Spinal cord (tissue), 10 donors: ENCODE data around the gene PRRC2C. TPM values are rescaled to one million over a fixed set of nuclear protein-coding genes. Genes with fewer than 3 reads are reported as not detected.
"Not testable (repeated sequence)": the region's sequence is repeated elsewhere in the genome, so short reads cannot be mapped to it uniquely, and the experiment has no call there.

Experiments
- DNase-seq, 6 donors: peaks; one replicate each; pipeline versions ENCODE4 v3.0.0 to v3.0.0-alpha.2; 2013 to 2015; ENCODE audit warnings: low spot score in 6 of 6, low read depth in 4 of 6
- H3K27ac ChIP-seq: one replicate; pipeline ENCODE4 v1.5.1; 2013; ENCODE audit warnings: low read depth, low read length, control low read depth
- H3K27me3 ChIP-seq: one replicate; pipeline ENCODE4 v1.6.1; 2013; ENCODE audit warnings: low read length; ENCODE audit not compliant: control insufficient read depth, insufficient read depth
- H3K36me3 ChIP-seq: one replicate; pipeline ENCODE4 v1.6.1; 2013; ENCODE audit warnings: low read length; ENCODE audit not compliant: control insufficient read depth, insufficient read depth
- H3K4me1 ChIP-seq: one replicate; pipeline ENCODE4 v1.6.1; 2013; ENCODE audit warnings: low read length; ENCODE audit not compliant: control insufficient read depth, insufficient read depth
- H3K4me3 ChIP-seq: one replicate; pipeline ENCODE4 v1.5.1; 2013; ENCODE audit warnings: low read depth, low read length, control low read depth
- H3K9me3 ChIP-seq: one replicate; pipeline ENCODE4 v1.6.1; 2013; ENCODE audit warnings: low read length; ENCODE audit not compliant: control insufficient read depth, insufficient read depth
- WGBS: methylation state at CpG from one replicate; pipeline ENCODE4 v1.1.5; 2013; ENCODE audit warnings: missing lambda C conversion rate; ENCODE audit not compliant: insufficient coverage; 5-methylcytosine and 5-hydroxymethylcytosine counted together
- polyA plus RNA-seq, 2 donors: library from polyadenylated mRNA; unstranded; fragments of 120-200 nt; gene quantifications; one replicate each; pipeline ENCODE4 v1.2.1, GENCODE V29; 2013; ENCODE audit not compliant: insufficient read length in 2 of 2
- total RNA-seq, 2 donors: library from RNA; depleted of rRNA in 1 of 2; stranded (reverse); fragments of 120-200 nt in 1 of 2; fragments of >200 nt in 1 of 2; gene quantifications; one replicate each; pipeline versions ENCODE4 v1.2.3 to v1.2.4, GENCODE V29; 2013 to 2014
- donor health status: healthy.

The PRRC2C gene
- total and polyA plus RNA-seq, 4 donors, result 64.5 to 91.4 (median 77.6) TPM

DNA sequence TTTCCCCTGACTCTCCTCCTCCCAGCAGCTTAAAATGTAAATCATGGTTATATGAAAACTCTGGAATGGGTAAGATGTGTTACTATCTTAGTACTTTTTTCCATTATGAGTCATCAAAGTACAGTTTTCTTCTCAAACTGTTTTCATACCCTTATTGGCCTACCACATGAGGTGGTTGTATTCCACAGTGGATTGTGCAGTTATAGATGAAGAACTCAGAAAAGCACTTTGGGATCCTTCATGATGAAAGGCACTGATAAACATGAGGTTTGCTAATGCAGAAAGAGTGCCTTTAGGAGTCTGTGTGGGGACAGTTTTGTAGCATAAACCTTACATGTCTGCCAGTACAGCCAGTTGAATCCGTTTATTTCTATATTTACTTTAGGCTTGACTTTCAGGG lies 104.7 kb downstream of the PRRC2C start:
- no peaks in the 10 kb centered on the region for H3K27me3 ChIP-seq
- no CpG with 5 or more reads among the region's 1 CpG for WGBS
- no peak overlapping the region for H3K27ac ChIP-seq
- no peaks in the 10 kb centered on the region for H3K4me1 ChIP-seq
- peaks cover 30% of the 10 kb centered on the region for H3K36me3 ChIP-seq
- no peak overlapping the region for H3K4me3 ChIP-seq
- DNase-seq, result no peak
- no peaks in the 10 kb centered on the region for H3K9me3 ChIP-seq

DNA sequence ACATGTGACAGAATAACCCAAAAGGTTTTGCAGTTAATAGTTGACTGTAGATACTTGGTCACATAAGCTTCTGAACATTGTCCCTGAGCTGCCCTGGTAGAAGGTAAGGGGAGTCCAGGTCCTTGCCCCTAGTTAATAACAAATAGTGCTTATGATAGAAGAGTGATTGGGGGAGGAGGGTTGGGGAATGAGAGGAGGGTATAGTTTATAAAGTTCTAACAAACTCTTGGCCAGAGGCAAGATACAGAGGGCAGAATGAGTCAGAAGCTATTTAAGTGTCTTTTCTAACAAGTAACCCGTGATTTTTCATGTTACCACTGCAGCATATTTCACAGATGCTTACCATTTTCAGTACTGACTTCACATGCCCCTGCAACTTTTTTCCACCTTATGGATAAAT lies 110.0 kb downstream of the PRRC2C start:
- H3K9me3 ChIP-seq, result no peaks in the 10 kb centered on the region
- no peak overlapping the region for H3K4me3 ChIP-seq
- no peaks in the 10 kb centered on the region for H3K27me3 ChIP-seq
- H3K27ac ChIP-seq, result no peak overlapping the region
- no CpG with 5 or more reads among the region's 1 CpG for WGBS
- peaks cover 16% of the 10 kb centered on the region for H3K36me3 ChIP-seq
- no peak for DNase-seq
- H3K4me1 ChIP-seq, result no peaks in the 10 kb centered on the region

DNA sequence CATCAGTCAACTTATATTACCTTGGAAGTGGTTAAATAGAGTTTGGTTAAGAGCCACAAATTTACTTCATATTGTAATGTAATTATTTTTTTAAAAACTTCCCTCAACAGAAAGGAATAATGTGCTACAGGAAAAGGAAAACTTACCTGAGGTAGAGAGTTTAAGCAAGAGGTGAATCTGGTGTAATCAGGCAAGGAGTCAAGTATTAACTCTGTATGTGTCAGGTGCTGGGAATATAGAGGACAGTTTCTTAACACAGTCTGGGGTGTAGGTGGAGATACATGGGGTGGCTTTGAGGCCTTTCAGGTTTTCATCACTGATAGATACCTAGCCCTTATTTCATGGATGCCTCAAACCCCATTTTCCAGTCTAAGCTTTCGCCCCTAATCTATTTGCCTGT lies 110.8 kb downstream of the PRRC2C start:
- H3K27ac ChIP-seq, result no peak overlapping the region
- WGBS, result no CpG with 5 or more reads among the region's 1 CpG

DNA sequence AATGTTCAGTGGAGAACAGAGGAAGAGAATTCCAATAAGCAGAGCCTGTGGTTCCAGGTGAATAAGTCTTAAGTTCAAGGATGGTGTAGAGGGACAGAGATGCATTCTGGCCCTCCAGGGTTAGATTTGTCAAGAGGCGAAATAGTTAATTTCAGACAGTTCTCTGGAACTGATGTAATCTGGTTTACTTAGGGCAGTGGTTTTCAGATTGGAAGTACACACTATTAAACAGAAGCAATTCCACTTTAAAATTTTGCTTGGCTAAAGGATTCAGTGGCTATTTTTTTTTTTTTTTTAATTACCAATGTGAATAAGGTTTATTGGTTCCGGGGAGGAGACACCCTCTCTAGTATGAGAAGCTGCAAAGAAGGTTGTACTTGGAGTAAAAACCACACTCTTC lies 111.4 kb downstream of the PRRC2C start:
- H3K9me3 ChIP-seq, result no peaks in the 10 kb centered on the region
- H3K27me3 ChIP-seq, result no peaks in the 10 kb centered on the region
- no peaks in the 10 kb centered on the region for H3K4me1 ChIP-seq
- no CpG with 5 or more reads among the region's 2 CpGs for WGBS
- peaks cover 10% of the 10 kb centered on the region for H3K36me3 ChIP-seq
- no peak for DNase-seq
- no peak overlapping the region for H3K4me3 ChIP-seq
- H3K27ac ChIP-seq, result no peak overlapping the region

More for the DNA sequence above, 110.8 kb downstream of the PRRC2C start:
- peaks cover 16% of the 10 kb centered on the region for H3K36me3 ChIP-seq
- H3K9me3 ChIP-seq, result no peaks in the 10 kb centered on the region
- no peaks in the 10 kb centered on the region for H3K4me1 ChIP-seq
- DNase-seq, result no peak
- H3K4me3 ChIP-seq, result no peak overlapping the region
- H3K27me3 ChIP-seq, result no peaks in the 10 kb centered on the region

DNA sequence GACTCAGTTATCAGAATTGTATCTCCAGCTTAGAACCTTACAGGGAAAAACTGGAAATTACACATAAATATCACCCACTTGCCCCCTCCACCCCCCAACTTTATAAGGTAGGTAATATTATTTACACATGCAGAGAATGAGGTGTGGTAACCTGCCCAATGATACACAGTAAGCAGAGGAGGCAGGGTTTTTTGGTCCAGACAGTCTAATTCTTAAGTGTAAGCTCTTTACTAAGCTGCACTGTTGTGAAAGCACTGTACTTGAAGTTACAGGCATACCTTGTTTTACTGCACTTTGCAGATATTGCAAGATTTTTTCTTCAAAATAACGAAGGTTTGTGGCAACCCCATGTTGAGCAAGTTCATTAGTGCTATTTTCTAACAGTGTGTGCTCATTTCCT lies 111.9 kb downstream of the PRRC2C start:
- peaks cover 8% of the 10 kb centered on the region for H3K36me3 ChIP-seq
- DNase-seq, result no peak
- no peaks in the 10 kb centered on the region for H3K4me1 ChIP-seq
- no peaks in the 10 kb centered on the region for H3K9me3 ChIP-seq
- no CpG with 5 or more reads among the region's 1 CpG for WGBS
- no peak overlapping the region for H3K4me3 ChIP-seq
- no peaks in the 10 kb centered on the region for H3K27me3 ChIP-seq
- no peak overlapping the region for H3K27ac ChIP-seq

DNA sequence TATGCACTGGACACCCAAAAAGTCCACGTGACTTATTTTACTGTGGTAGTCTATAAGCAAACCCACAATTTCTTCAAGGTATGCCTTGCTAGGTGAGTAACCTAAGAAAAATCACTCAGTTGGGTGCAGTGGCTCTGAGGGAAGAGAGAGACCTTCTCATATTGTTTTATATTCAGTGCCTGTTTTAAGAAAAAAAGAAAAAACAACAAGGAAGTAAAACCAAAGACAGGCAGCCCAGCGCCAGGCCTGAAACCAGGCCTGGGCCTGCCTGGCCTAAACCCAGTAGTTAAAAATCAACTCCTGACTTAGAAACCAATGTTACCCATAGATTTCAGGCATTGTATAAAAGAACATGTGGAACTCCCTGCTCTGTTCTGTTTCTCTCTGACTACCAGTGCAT lies 115.0 kb downstream of the PRRC2C start:
- H3K4me1 ChIP-seq, H3K9me3 ChIP-seq, H3K27ac ChIP-seq, H3K4me3 ChIP-seq, H3K27me3 ChIP-seq, H3K36me3 ChIP-seq, DNase-seq: not testable (repeated sequence)
- 100% methylated on average over 1 of the region's 2 CpGs for WGBS

DNA sequence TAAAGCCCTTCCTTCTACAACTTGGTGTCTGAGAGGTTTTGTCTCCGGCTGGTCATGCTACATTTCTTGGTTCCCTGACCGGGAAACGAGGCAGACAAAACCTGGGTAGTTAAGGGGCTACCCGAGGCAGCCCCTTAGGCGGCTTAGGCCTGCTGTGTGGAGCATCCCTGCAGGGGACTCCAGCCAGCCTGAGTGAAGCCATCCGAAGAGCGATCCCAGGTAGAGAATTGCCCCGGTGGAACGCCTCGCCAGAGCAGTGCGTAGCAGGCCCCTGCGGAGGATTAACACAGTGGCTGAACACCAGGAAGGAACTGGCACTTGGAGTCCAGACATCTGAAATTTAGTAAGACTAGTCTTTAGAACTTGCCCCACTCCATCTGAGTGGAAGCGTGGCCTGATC lies 115.5 kb downstream of the PRRC2C start:
- H3K27ac ChIP-seq, result no peak overlapping the region
- no peak for DNase-seq
- H3K9me3 ChIP-seq, result no peaks in the 10 kb centered on the region
- no peaks in the 10 kb centered on the region for H3K36me3 ChIP-seq
- no peaks in the 10 kb centered on the region for H3K4me1 ChIP-seq
- H3K27me3 ChIP-seq, result no peaks in the 10 kb centered on the region
- H3K4me3 ChIP-seq, result no peak overlapping the region
- WGBS, result 82% methylated on average over 12 of the region's 13 CpGs

DNA sequence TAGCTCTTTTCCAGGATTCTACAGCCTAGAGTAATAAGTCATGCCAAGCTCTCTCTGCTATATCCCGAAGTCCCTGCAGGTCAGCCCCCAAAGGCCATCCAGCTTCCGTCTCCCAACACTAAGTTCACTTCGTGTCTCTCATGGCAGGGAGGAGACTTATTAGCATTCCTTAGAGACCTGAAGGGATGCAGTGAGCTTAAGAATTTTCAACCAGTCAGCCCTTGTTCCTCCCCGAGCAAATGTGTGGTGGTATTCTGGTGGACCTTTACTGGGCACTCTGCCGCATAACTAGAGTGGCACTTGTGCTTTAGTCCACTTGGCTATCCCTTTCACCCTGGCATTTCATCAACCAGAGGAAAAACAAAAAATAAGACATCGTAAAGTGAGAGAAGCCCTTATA lies 117.7 kb downstream of the PRRC2C start:
- WGBS, result 80% methylated on average over 1 of the region's 6 CpGs
- not testable (repeated sequence) for H3K4me3 ChIP-seq

DNA sequence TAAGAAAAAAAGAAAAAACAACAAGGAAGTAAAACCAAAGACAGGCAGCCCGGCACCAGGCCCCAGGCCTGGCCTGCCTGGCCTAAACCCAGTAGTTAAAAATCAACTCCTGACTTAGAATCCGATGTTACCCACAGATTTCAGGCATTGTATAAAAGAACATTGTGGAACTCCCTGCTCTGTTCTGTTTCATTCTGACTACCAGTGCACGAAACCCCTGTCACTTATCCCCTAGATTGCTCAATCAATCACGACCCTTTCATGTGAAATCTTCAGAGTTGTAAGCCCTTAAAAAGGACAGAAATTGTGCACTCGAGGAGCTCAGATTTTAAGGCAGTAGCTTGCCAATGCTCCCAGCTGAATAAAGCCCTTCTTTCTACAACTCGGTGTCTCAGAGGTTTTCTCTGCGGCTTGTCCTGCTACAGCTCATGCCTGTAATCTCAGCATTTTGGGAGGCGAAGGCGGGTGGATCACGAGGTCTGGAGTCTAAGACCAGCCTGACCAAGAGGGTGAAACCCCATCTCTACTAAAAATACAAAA lies 121.1 kb downstream of the PRRC2C start:
- Histone ChIP-seq H3K36me3 (no peaks in the 10 kb centered on the region), H3K27me3 (no peaks in the 10 kb centered on the region), H3K9me3 (no peaks in the 10 kb centered on the region), H3K4me1 (peaks cover 2% of the 10 kb centered on the region), H3K4me3 (no peak overlapping the region), H3K27ac (no peak overlapping the region)
- 34% methylated on average over 6 of the region's 10 CpGs for WGBS
- peak in 1 of 6 donors; percentile 2 for DNase-seq

More for the DNA sequence above, 117.7 kb downstream of the PRRC2C start:
- H3K9me3 ChIP-seq, H3K36me3 ChIP-seq, H3K27ac ChIP-seq, H3K4me1 ChIP-seq, DNase-seq, H3K27me3 ChIP-seq: not testable (repeated sequence)

DNA sequence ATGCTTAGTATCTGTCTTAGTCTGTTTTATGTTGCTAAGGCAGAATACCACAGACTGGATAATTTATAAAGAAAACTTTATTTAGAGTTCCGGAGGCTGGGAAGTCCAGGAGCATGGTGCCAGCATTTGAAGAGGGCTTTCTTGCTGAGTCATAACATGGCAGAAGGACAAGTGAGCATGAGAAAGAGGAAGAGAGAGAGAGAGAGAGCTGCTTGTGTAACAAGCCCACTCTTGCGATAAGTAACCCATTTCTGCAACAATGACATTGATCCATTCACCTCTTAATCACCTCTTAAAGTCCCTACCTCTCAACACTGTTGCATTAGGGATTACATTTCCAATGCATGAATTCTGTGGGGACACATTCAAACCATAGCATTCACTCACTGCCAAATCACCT lies 125.1 kb downstream of the PRRC2C start:
- Histone ChIP-seq H3K4me3 (no peak overlapping the region), H3K36me3 (no peaks in the 10 kb centered on the region), H3K9me3 (no peaks in the 10 kb centered on the region), H3K27ac (no peak overlapping the region), H3K27me3 (no peaks in the 10 kb centered on the region), H3K4me1 (peaks cover 2% of the 10 kb centered on the region)
- WGBS, result 100% methylated on average over 1 of the region's 2 CpGs
- DNase-seq, result no peak
